Measurements from ENCODE around the gene CRAMP1.

CRAMP1 gene

GRCh38 chr16:1635070-1635469, 22.9 kb downstream of the CRAMP1 start:
- no peak for DNase-seq (ENCODE audit: low read depth in 2 of 2)

GRCh38 chr16:1637526-1637925, 25.4 kb downstream of the CRAMP1 start:
- no peak for DNase-seq (ENCODE audit: low read depth in 2 of 2)

- DNase-seq (ENCODE audit: low read depth in 2 of 2) = no peak
Measured at GRCh38 chr16:1638757-1639156, 26.6 kb downstream of the CRAMP1 start.

GRCh38 chr16:1639282-1639681, 27.1 kb downstream of the CRAMP1 start:
- no peak for DNase-seq (ENCODE audit: low read depth in 2 of 2)

DNA sequence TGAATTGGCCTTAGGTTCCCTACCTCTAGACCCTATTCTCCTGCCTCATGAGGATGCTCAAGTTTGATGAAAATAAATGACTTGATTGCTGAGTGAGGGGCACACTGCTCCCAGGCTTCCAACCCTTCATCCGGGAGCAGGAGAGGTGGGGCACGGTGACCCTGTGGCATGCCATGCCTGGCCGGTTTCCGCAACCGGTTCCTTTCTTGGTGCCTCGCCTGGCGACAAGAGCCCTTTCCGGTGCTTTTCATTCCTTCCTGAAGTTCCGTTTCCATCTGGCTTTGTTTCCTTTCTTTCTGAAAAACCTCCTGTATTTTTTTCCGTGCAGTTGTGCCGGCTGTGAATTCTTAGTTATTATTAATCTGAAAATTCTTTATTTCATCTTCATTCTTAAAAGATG, 27.7 kb downstream of the CRAMP1 start:
- DNase-seq (ENCODE audit: low read depth in 2 of 2) = no peak

GRCh38 chr16:1640261-1640941, 28.2 kb downstream of the CRAMP1 start:
- DNase-seq (ENCODE audit: low read depth in 2 of 2) = no peak

DNA sequence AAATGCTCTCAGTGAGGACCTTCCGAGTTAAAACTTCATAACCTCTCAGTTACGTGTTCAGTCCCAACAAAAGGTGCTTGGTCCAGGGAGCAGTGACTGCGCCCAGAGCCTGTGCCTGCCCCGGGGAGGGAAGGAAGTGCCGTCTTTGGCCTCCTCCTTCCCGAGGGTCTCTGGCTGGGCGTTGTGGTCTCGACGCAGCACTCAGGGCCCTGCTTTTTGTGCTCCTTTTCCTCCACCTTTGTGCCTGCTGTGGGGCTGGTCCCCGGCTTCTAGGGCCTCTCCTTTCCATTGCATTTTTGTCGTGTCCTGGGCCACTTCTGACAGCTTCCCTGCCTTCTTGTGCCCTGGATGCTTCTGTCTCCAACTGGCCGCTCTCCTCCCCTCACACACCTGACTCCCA, 29.1 kb downstream of the CRAMP1 start:
- no peak for DNase-seq (ENCODE audit: low read depth in 2 of 2)

GRCh38 chr16:1642148-1642547, 30.0 kb downstream of the CRAMP1 start:
- DNase-seq (ENCODE audit: low read depth in 2 of 2) = no peak

DNA sequence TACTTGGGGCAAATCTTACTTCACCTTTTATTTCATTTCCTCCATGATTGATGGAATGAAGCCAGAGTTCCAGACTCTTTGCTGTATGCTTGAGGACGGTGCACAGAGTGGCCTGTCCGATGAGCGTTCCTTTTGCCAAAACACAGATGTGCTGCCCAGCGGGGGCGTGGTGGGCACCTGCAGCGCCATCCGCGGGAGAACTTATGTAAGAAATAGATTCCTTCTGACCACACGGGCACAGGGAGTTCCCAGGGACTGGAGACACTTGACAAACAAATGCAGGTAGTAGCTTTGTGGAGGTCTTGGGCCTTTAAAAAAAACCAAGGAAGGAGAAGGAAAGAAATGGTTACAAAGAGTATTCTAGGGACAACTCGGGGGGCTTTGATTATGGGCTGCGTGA, 30.6 kb downstream of the CRAMP1 start:
- DNase-seq (ENCODE audit: low read depth in 2 of 2) = no peak

DNA sequence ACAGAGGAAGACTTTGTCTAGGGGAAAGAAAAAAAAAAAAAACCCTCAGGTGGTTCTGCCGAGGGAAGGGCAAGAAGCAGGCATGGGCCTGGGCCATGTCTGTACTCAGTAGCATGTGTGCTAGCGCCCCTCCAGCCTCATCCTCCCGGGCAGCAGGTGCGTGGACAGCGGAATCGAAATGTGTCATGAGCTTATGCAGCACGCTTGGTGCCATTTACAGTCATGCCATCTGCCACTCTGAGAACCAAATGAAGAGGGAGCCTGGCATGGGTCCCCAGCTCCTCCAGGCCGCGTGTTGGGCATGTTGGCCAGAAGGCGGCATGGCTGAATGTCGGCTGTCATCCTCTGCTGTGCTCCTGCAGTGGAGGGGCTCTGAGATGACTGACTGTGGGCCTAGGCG, 31.4 kb downstream of the CRAMP1 start:
- no peak for DNase-seq (ENCODE audit: low read depth in 2 of 2)

DNA sequence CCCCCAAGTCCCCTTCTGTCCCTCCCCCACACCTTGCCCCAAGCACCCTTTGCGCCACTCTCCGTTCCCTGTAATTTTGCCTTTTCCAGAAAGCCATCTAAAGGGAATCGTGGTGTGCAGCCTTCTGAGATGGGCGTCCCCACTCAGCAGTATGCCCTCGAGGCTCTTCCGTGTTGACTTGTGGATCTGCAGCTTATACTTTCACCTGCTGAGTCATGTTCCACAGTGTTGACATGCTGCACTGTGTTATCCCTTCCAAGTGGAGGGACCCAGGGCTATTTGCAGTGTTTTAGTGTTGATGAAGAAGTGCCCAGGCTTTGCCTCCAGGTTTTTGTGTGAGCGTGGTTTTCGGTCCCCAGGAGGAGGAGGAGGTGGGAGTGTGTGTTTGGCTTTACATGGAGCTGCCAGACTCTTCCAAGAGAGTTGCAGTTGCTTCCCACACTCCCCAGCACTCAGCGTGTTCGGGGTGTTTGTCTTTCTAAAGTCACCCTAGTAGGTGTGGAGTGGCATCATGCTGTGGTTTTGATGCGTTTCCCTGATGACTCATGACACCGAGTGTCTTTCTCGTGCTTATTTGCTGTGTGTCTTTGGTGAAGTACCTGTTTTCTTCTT, 33.9 kb downstream of the CRAMP1 start:
- no peak for DNase-seq (ENCODE audit: low read depth in 2 of 2)

DNA sequence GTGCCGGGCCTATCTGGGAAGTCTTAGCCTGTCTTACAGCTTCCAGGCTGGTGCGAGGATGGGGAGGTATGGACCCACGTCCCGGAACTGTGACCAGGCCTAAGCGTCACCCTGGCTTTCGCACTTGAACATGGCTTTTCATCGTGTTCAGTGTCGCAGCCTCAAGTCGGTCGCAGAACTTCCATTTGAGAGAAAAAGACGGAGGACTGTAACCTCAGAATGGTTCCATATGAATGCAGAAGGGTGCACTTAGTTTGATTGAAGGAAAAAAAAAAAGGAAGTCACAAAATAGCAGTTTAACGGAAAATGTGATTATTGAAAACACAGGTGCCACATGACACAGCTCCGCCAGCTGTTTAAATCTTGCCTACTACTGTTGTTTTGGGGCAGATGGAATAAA, 35.7 kb downstream of the CRAMP1 start:
- DNase-seq (ENCODE audit: low read depth in 2 of 2) = no peak

DNA sequence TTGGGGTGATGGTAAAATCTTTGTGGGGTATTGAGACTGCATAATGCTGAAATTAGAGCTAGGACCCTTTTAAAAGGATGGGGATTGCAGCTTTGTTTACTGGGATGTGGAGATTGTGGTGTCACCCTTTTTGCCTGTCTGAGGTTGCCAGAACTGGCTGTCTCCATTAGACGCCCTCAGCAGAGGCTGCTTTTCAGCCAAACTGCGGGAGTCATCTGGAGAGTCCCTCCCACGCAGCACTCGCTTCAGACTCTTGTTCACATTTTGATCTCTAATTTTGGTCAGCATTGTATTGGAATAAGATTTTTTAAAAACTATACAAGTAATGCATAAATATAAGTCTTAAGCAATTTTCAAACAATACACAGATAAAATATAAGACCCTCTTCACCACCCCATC, 38.0 kb downstream of the CRAMP1 start:
- DNase-seq (ENCODE audit: low read depth in 2 of 2) = no peak

DNA sequence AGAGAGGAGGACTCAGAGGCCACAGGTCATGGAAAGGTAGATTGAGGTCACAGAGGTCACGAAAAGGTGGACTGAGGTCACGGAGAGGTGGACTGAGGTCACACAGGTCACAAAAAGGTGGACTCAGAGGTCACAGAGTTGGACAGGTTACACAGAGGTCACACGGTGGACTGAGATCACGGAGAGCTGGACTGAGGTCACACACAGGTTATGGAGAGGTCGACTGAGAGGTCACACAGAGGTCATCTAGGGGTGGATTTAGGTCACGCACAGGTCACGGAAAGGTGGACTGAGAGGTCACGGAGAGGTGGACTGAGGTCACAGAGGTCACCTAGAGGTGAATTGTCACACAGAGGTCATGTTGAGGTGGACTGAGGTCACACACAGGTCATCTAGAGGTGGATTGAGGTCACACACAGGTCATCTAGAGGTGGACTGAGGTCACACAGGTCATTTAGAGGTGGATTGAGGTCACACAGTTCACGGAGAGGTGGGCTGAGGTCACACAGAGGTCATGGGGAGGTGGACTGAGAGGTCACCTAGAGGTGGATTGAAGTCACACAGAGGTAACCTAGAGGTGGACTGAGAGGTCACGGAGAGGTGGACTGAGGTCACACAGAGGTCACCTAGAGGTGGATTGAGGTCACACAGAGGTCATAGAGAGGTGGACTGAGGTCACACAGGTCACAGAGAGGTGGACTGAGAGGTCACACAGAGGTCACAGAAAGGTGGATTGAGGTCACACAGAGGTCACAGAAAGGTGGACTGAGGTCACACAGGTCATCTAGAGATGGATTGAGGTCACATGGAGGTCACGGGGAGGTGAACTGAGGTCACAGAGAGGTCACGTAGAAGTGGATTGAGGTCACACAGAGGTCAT, 39.2 kb downstream of the CRAMP1 start:
- DNase-seq (ENCODE audit: low read depth in 2 of 2) = no peak

DNA sequence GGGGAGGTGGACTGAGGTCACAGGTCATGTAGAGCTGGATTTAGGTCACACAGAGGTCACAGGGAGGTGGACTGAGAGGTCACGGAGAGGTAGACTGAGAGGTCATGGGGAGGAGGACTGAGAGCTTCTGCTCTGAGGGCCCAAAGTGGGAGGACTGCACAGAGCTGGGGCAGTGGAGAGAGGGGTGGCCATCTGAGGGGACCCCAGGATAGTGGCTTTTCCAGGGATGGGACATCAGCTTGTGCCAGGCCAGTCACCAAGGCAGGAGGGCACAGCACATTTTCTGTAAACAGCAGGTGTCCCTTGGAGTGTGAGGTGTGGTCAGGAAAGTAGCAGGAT, 39.8 kb downstream of the CRAMP1 start:
- DNase-seq (ENCODE audit: low read depth in 2 of 2) = no peak

GRCh38 chr16:1653023-1653422, 40.9 kb downstream of the CRAMP1 start:
- DNase-seq (ENCODE audit: low read depth in 2 of 2) = no peak

- no peak for DNase-seq (ENCODE audit: low read depth in 2 of 2)
Measured at GRCh38 chr16:1654505-1655268, 42.5 kb downstream of the CRAMP1 start.

- no peak for DNase-seq (ENCODE audit: low read depth in 2 of 2)
Measured at GRCh38 chr16:1655269-1655807, 43.2 kb downstream of the CRAMP1 start.

GRCh38 chr16:1655909-1656807, 44.0 kb downstream of the CRAMP1 start:
- DNase-seq (ENCODE audit: low read depth in 2 of 2) = no peak

GRCh38 chr16:1656808-1657617, 44.9 kb downstream of the CRAMP1 start:
- DNase-seq (ENCODE audit: low read depth in 2 of 2) = no peak
